ENCODE data around the gene GRB14.

DNA sequence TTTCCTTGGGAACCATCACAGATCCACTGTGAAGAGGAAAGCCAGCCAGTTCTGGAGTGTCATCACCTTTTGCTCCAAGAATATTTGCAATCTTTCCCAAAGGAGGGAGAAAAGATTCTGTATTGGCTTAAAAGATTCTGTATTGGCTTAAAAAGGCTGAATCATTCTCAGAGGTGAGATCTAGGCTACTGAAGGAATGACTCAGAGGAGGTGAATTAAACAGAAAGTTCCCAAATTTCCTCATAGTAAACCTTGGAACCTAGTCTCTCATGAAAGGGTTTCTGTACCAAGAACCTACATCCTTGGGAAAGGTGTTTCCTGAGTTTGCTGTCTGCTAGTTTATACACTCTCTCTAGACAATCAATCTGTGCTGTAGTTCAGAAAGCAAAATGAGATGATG is 34.1 kb upstream of the GRB14 start:
- TF ChIP-seq, protein P1, sequence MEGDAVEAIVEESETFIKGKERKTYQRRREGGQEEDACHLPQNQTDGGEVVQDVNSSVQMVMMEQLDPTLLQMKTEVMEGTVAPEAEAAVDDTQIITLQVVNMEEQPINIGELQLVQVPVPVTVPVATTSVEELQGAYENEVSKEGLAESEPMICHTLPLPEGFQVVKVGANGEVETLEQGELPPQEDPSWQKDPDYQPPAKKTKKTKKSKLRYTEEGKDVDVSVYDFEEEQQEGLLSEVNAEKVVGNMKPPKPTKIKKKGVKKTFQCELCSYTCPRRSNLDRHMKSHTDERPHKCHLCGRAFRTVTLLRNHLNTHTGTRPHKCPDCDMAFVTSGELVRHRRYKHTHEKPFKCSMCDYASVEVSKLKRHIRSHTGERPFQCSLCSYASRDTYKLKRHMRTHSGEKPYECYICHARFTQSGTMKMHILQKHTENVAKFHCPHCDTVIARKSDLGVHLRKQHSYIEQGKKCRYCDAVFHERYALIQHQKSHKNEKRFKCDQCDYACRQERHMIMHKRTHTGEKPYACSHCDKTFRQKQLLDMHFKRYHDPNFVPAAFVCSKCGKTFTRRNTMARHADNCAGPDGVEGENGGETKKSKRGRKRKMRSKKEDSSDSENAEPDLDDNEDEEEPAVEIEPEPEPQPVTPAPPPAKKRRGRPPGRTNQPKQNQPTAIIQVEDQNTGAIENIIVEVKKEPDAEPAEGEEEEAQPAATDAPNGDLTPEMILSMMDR (IDR thresholded peaks at IDR 0.05; ENCODE audit: insufficient read depth, low read length) = no peak
- no peak for TF ChIP-seq POLR2AphosphoS5 (IDR thresholded peaks at IDR 0.05; ENCODE audit: low read depth)
- TF ChIP-seq, protein P2, sequence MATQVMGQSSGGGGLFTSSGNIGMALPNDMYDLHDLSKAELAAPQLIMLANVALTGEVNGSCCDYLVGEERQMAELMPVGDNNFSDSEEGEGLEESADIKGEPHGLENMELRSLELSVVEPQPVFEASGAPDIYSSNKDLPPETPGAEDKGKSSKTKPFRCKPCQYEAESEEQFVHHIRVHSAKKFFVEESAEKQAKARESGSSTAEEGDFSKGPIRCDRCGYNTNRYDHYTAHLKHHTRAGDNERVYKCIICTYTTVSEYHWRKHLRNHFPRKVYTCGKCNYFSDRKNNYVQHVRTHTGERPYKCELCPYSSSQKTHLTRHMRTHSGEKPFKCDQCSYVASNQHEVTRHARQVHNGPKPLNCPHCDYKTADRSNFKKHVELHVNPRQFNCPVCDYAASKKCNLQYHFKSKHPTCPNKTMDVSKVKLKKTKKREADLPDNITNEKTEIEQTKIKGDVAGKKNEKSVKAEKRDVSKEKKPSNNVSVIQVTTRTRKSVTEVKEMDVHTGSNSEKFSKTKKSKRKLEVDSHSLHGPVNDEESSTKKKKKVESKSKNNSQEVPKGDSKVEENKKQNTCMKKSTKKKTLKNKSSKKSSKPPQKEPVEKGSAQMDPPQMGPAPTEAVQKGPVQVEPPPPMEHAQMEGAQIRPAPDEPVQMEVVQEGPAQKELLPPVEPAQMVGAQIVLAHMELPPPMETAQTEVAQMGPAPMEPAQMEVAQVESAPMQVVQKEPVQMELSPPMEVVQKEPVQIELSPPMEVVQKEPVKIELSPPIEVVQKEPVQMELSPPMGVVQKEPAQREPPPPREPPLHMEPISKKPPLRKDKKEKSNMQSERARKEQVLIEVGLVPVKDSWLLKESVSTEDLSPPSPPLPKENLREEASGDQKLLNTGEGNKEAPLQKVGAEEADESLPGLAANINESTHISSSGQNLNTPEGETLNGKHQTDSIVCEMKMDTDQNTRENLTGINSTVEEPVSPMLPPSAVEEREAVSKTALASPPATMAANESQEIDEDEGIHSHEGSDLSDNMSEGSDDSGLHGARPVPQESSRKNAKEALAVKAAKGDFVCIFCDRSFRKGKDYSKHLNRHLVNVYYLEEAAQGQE (IDR thresholded peaks at IDR 0.05; ENCODE audit: insufficient replicate concordance, low read depth) = no peak

All from HL-60 (cell line).